Fibroblast of pulmonary artery (primary cell): ENCODE measurements around the gene CDO1.

Source experiments
- DNase-seq: peaks from one replicate; pipeline ENCODE4 v3.0.0-alpha.2; 2010; ENCODE audit warnings: low read depth
- H3K4me3 ChIP-seq: replicated peaks from 2 replicates; pipeline ENCODE4 v1.5.1; 2011; ENCODE audit warnings: low read depth, mild to moderate bottlenecking, control low read depth, low read length, moderate library complexity
- CTCF ChIP-seq: IDR thresholded peaks from 2 replicates; pipeline ENCODE4 v1.5.1; 2011; ENCODE audit warnings: mild to moderate bottlenecking, control low read depth, low read length, inconsistent platforms; ENCODE audit errors: missing control alignments

The CDO1 gene

GRCh38 chr5:115807654-115808052 lies 8.8 kb downstream of the CDO1 start:
- H3K4me3 ChIP-seq: no peak overlapping the region
- no peak for DNase-seq
- no peak for TF ChIP-seq CTCF

GRCh38 chr5:115806986-115807653 lies 9.3 kb downstream of the CDO1 start:
- DNase-seq: no peak

GRCh38 chr5:115801984-115802383 lies 14.5 kb downstream of the CDO1 start:
- no peak for TF ChIP-seq CTCF
- no peak for DNase-seq
- no peak overlapping the region for H3K4me3 ChIP-seq

More at GRCh38 chr5:115806986-115807653, 9.3 kb downstream of the CDO1 start:
- no peak overlapping the region for H3K4me3 ChIP-seq
- TF ChIP-seq CTCF: no peak

- no peak overlapping the region for H3K4me3 ChIP-seq
- TF ChIP-seq CTCF: no peak
- no peak for DNase-seq
These were observed 15.3 kb downstream of the CDO1 start for GRCh38 chr5:115801152-115801551.

GRCh38 chr5:115800108-115800507 lies 16.4 kb downstream of the CDO1 start:
- no peak for DNase-seq
- no peak for TF ChIP-seq CTCF
- no peak overlapping the region for H3K4me3 ChIP-seq

GRCh38 chr5:115798252-115798651 lies 18.2 kb downstream of the CDO1 start:
- no peak for TF ChIP-seq CTCF
- no peak overlapping the region for H3K4me3 ChIP-seq
- no peak for DNase-seq

GRCh38 chr5:115796656-115797055 lies 19.8 kb downstream of the CDO1 start:
- DNase-seq: no peak
- no peak overlapping the region for H3K4me3 ChIP-seq
- no peak for TF ChIP-seq CTCF
